Spleen (tissue), 7 donors: Measurements from ENCODE around the gene GPHB5.

ENCODE experiments used
- CTCF ChIP-seq, 11 experiments: fragments of 200-600 bp in 7 of 11; fragments of 450-650 bp in 4 of 11; sonication (generic) in 4 of 11; IDR thresholded peaks in 8 of 11; conservative IDR thresholded peaks in 3 of 11; 1 replicate in 7 of 11; 2 replicates in 4 of 11; pipeline versions ENCODE4 v1.4.0 to v1.8.0; 2016 to 2021; ENCODE audit warnings: antibody characterized with exemption in 11 of 11, inconsistent platforms in 4 of 11, mild to moderate bottlenecking in 1 of 11
- POLR2A ChIP-seq, 3 donors: fragments of 450-650 bp; IDR thresholded peaks; one replicate each; pipeline ENCODE4 v1.5.1; 2017; ENCODE audit warnings: antibody characterized with exemption in 3 of 3, mild to moderate bottlenecking in 1 of 3
- donor health status: DM: no; HTN: no; CAD: no; lungs with moderate emphysema.
- donor health status: DM: no; HTN: no; CAD: no.
- donor health status: DM: no; HTN: no; CAD: no.

- no peak for TF ChIP-seq CTCF (IDR thresholded peaks at IDR 0.05 in 8 of 11, conservative IDR thresholded peaks at IDR 0.05 in 3 of 11)
- no peak for TF ChIP-seq POLR2A (IDR thresholded peaks at IDR 0.05)
These were observed 43.1 kb upstream of the GPHB5 start for GRCh38 chr14:63361790-63362189.
